Bronchial epithelial cell (primary cell): ENCODE results near the gene PCDHA8. TPM values are rescaled to one million over a fixed set of nuclear protein-coding genes. Genes with fewer than 3 reads are reported as not detected.
"Not testable (repeated sequence)": the region's sequence is repeated elsewhere in the genome, so short reads cannot be mapped to it uniquely, and the experiment has no call there.

ENCODE experiments used
- DNase-seq: peaks from one replicate; pipeline ENCODE4 v3.0.0-alpha.2; 2010; ENCODE audit warnings: low read depth
- FAIRE-seq: peaks from 2 replicates; lab custom pipeline; 2011; peaks lifted over from hg19 to GRCh38; lab: Jason Lieb, UNC
- H3K27me3 ChIP-seq: 2 replicates; pipeline ENCODE4 v1.5.1; 2011; ENCODE audit warnings: low read length; ENCODE audit not compliant: control insufficient read depth, insufficient read depth
- H3K36me3 ChIP-seq: 2 replicates; pipeline ENCODE4 v1.5.1; 2011; ENCODE audit warnings: low read length; ENCODE audit not compliant: control insufficient read depth, insufficient read depth
- H3K4me3 ChIP-seq: 2 replicates; pipeline ENCODE4 v1.5.1; 2011; ENCODE audit warnings: mild to moderate bottlenecking, low read depth, low read length, control low read depth
- total RNA-seq: library from RNA; depleted of rRNA; stranded (reverse); fragments of >200 nt; gene quantifications from 2 replicates; pipeline ENCODE4 v1.2.1, GENCODE V29; 2014
- TF ChIP-seq, protein P1 (sequence below): IDR thresholded peaks from 2 replicates; pipeline ENCODE4 v1.5.1; 2011; ENCODE audit warnings: mild to moderate bottlenecking, moderate library complexity, low read length, control low read depth, inconsistent platforms; ENCODE audit not compliant: insufficient read depth, severe bottlenecking

Gene PCDHA8
- total RNA-seq: 0.13 TPM in 1 of 2 replicates, not detected in the other

DNA sequence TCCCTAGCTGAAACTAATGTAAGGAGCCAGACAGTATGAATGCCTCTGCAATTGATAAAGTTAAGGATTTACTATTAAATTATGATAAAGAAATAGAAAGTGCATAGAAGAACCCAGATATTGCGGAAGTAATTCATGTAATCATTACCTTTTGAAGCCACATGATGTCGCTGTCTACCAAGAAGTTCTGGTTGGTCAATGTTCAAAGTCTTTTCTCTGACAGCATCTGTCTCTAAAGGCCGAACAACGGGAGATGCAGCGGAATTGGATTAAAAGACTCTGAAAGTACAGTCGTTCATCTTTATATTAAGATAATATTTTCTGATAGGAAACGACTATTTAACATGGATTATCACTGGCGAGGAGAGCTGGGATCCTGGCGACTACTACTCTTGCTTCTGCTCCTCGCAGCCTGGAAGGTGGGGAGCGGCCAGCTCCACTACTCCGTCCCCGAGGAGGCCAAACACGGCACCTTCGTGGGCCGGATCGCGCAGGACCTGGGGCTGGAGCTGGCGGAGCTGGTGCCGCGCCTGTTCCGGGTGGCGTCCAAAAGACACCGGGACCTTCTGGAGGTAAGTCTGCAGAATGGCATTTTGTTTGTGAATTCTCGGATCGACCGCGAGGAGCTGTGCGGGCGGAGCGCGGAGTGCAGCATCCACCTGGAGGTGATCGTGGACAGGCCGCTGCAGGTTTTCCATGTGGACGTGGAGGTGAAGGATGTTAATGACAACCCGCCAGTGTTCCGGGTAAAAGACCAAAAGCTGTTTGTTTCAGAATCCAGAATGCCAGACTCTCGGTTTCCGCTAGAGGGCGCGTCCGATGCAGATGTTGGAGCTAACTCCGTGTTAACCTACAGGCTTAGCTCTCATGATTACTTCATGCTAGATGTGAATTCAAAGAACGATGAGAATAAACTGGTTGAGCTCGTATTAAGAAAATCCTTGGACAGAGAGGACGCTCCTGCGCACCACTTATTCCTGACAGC is at the start of gene PCDHA8:
TSS of gene PCDHA8 (plus strand) at position 210 of the 985 bp plus-strand sequence. CDS start at position 345, 135 bp downstream.
- no peak within 1 kb of the TSS for H3K4me3 ChIP-seq
- no peak for DNase-seq
- TF ChIP-seq, protein P1, sequence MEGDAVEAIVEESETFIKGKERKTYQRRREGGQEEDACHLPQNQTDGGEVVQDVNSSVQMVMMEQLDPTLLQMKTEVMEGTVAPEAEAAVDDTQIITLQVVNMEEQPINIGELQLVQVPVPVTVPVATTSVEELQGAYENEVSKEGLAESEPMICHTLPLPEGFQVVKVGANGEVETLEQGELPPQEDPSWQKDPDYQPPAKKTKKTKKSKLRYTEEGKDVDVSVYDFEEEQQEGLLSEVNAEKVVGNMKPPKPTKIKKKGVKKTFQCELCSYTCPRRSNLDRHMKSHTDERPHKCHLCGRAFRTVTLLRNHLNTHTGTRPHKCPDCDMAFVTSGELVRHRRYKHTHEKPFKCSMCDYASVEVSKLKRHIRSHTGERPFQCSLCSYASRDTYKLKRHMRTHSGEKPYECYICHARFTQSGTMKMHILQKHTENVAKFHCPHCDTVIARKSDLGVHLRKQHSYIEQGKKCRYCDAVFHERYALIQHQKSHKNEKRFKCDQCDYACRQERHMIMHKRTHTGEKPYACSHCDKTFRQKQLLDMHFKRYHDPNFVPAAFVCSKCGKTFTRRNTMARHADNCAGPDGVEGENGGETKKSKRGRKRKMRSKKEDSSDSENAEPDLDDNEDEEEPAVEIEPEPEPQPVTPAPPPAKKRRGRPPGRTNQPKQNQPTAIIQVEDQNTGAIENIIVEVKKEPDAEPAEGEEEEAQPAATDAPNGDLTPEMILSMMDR: no peak
- FAIRE-seq: no peak
- no peaks in the 10 kb centered on the region for H3K36me3 ChIP-seq
- no peaks in the 10 kb centered on the region for H3K27me3 ChIP-seq

- no peak within 1 kb of the TSS for H3K4me3 ChIP-seq
- DNase-seq: no peak
- TF ChIP-seq, protein P1: no peak
- no peaks in the 10 kb centered on the region for H3K36me3 ChIP-seq
- no peaks in the 10 kb centered on the region for H3K27me3 ChIP-seq
- FAIRE-seq: no peak
These were observed 46.3 kb upstream of the PCDHA8 start, which contains the start of gene PCDHA2 for GRCh38 chr5:140794595-140795258. Gene PCDHA2, plus strand, starts transcription at chr5:140794852.

DNA sequence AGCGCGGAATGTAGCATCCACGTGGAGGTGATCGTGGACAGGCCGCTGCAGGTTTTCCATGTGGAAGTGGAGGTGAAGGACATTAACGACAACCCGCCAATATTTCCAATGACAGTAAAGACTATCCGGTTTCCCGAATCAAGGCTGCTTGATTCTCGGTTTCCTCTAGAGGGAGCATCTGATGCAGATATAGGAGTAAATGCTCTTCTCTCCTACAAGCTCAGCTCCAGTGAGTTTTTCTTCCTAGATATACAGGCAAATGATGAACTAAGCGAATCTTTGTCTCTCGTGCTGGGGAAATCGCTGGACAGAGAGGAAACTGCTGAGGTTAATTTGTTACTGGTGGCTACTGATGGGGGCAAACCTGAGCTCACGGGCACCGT is 45.7 kb upstream of the PCDHA8 start:
- Histone ChIP-seq H3K4me3 (no peak overlapping the region), H3K36me3 (no peaks in the 10 kb centered on the region)
- FAIRE-seq: no peak

DNA sequence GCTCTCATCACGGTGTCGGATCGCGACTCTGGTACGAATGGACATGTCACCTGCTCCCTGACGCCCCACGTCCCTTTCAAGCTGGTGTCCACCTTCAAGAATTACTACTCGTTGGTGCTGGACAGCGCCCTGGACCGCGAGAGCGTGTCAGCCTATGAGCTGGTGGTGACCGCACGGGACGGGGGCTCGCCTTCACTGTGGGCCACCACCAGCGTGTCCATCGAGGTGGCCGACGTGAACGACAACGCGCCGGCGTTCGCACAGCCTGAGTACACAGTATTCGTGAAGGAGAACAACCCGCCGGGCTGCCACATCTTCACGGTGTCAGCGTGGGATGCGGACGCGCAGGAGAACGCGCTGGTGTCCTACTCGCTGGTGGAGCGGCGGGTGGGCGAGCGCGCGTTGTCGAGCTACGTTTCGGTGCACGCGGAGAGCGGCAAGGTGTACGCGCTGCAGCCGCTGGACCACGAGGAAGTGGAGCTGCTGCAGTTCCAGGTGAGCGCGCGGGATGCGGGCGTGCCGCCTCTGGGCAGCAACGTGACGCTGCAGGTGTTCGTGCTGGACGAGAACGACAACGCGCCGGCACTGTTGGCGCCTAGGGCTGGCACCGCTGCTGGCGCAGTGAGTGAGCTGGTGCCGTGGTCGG is 44.8 kb upstream of the PCDHA8 start:
- not testable (repeated sequence) for DNase-seq, FAIRE-seq, H3K4me3 ChIP-seq, H3K27me3 ChIP-seq, H3K36me3 ChIP-seq

More for the DNA sequence above, 45.7 kb upstream of the PCDHA8 start:
- TF ChIP-seq, protein P1: no peak
- no peaks in the 10 kb centered on the region for H3K27me3 ChIP-seq
- no peak for DNase-seq

DNA sequence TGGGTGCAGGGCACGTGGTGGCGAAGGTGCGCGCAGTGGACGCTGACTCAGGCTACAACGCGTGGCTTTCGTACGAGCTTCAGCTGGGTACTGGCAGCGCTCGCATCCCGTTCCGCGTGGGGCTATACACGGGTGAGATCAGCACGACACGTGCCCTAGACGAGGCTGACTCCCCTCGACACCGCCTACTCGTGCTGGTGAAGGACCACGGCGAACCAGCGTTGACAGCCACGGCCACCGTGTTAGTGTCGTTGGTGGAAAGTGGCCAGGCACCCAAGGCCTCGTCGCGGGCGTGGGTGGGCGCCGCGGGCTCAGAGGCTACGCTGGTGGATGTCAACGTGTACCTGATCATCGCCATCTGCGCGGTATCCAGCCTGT is 44.3 kb upstream of the PCDHA8 start:
- H3K36me3 ChIP-seq: no peaks in the 10 kb centered on the region
- TF ChIP-seq, protein P1: no peak
- no peaks in the 10 kb centered on the region for H3K27me3 ChIP-seq
- H3K4me3 ChIP-seq: no peak overlapping the region
- DNase-seq (no peak), FAIRE-seq (no peak)
